Left lung (tissue), 10 donors: ENCODE measurements around the gene ASIC2. TPM values are rescaled to one million over a fixed set of nuclear protein-coding genes. Genes with fewer than 3 reads are reported as not detected.

Experiments used
- ATAC-seq: fragments of 200-7000 bp; cut with Tn5 transposase; one replicate; pipeline ENCODE4 v1.9.1; 2020; ENCODE audit warnings: moderate library complexity
- DNase-seq, 4 donors: peaks; one replicate each; pipeline ENCODE4 v3.0.0-alpha.2; 2013 to 2020
- H3K27ac ChIP-seq, 2 donors: fragments of 200-600 bp; sonication (generic) in 1 of 2; one replicate each; pipeline versions ENCODE4 v1.5.0 to v1.8.0; 2020 to 2021
- H3K27me3 ChIP-seq, 2 donors: fragments of 200-600 bp; sonication (generic) in 1 of 2; one replicate each; pipeline versions ENCODE4 v1.5.0 to v1.8.0; 2020 to 2021
- H3K36me3 ChIP-seq, 2 donors: fragments of 200-600 bp; sonication (generic) in 1 of 2; one replicate each; pipeline versions ENCODE4 v1.5.0 to v1.8.0; 2020 to 2021
- H3K4me1 ChIP-seq, 2 donors: fragments of 200-600 bp; one replicate each; pipeline ENCODE4 v1.8.0; 2021
- H3K4me3 ChIP-seq, 2 donors: fragments of 200-600 bp; sonication (generic) in 1 of 2; one replicate each; pipeline versions ENCODE4 v1.5.0 to v1.8.0; 2020 to 2021; ENCODE audit warnings: mild to moderate bottlenecking in 1 of 2
- H3K9me3 ChIP-seq, 2 donors: fragments of 200-600 bp; sonication (generic) in 1 of 2; one replicate each; pipeline versions ENCODE4 v1.5.0 to v1.8.0; 2020 to 2021
- intact Hi-C, 2 donors: fragments of 100-400 bp; cut with DNase I; formaldehyde crosslinking; loops; one replicate each; pipeline versions ENCODE4 v1.11.2 to v1.14.2; 2022
- polyA plus RNA-seq, 6 donors: library from polyadenylated mRNA; unstranded; fragments of 120-200 nt; gene quantifications; one replicate each; pipeline ENCODE4 v1.2.1, GENCODE V29; 2013; ENCODE audit not compliant: insufficient read length in 6 of 6
- total RNA-seq, 2 donors: library from RNA; stranded (reverse); fragmentation: NEBNext Ultra II Directional; extraction: Animal tissue kit (Norgen Biotek cat#: 25700); gene quantifications; one replicate each; pipeline ENCODE4 v1.2.1, GENCODE V29; 2021
- TF ChIP-seq, protein P1 (sequence below), 2 donors: fragments of 200-600 bp; sonication (generic) in 1 of 2; IDR thresholded peaks; one replicate each; pipeline versions ENCODE4 v1.5.0 to v1.8.0; 2021; ENCODE audit warnings: antibody characterized with exemption in 2 of 2
- donor health status: DM: no; HTN: yes; CAD: no.
- donor health status: DM: no; HTN: no; CAD: no.

Gene ASIC2
- total and polyA plus RNA-seq, 8 donors = 0.08 to 0.59 (median 0.46) TPM

DNA sequence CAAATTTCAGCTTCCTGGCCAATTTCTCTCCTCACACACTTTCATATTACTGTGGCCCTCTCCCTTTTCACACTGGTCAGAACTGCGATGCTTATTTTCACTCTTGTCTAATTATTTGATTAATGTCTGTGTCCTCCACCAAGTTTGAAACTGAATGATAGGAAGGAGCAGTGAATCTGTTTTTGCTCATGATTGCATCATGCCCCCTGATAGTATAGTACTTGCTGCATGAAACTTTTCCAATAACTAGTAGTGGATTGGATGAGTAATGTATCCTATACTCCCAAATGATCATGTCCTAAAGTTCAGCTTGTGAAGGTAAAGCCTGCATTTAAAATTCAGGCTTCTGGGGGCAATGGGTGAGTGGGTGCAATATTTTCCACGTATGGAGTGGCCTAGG, 121.2 kb downstream of the ASIC2 start:
- ATAC-seq = no peak
- intact Hi-C loops = no loop called here
- H3K36me3 ChIP-seq = no peaks in the 10 kb centered on the region
- no peak overlapping the region for H3K4me3 ChIP-seq
- no peak overlapping the region for H3K27ac ChIP-seq
- no peaks in the 10 kb centered on the region for H3K4me1 ChIP-seq
- H3K9me3 ChIP-seq = no peaks in the 10 kb centered on the region
- no peak for DNase-seq
- H3K27me3 ChIP-seq = peaks cover 0 to 13% of the 10 kb centered on the region in 2 donors
- TF ChIP-seq, protein P1, sequence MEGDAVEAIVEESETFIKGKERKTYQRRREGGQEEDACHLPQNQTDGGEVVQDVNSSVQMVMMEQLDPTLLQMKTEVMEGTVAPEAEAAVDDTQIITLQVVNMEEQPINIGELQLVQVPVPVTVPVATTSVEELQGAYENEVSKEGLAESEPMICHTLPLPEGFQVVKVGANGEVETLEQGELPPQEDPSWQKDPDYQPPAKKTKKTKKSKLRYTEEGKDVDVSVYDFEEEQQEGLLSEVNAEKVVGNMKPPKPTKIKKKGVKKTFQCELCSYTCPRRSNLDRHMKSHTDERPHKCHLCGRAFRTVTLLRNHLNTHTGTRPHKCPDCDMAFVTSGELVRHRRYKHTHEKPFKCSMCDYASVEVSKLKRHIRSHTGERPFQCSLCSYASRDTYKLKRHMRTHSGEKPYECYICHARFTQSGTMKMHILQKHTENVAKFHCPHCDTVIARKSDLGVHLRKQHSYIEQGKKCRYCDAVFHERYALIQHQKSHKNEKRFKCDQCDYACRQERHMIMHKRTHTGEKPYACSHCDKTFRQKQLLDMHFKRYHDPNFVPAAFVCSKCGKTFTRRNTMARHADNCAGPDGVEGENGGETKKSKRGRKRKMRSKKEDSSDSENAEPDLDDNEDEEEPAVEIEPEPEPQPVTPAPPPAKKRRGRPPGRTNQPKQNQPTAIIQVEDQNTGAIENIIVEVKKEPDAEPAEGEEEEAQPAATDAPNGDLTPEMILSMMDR (IDR thresholded peaks at IDR 0.05) = no peak

DNA sequence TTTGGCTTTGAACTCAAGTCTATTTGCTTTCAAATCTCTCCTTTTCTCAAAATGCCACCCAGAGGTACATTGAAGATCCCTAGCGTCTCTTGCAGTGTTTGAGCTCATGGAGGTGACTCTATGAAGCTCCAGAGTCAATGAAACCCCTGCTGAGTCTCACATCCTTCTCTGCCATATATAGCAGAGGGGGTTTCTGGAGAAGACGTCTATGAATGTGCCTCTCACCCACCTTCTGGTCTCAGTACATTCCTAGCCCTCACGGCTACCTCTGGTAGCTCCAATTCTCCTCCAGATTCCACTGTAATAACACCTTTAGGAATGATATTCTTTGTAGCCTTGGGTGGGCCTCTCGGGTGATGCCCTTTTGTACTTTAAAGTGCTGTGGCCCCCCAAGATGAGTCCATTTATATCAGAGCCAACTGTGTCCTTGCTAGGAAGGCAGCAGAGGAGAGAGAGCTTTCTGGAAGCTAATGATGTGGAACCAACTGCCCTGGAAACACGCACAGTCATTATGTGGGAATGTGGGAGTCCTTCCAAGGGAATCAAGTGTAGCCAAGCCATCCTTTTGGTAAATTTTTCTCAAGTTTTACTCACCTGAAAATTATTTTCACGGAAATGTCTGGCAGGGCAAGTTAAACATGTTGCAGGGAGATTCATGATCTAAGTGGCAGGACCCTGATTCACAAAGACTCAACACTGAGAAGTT, 123.4 kb downstream of the ASIC2 start:
- Histone ChIP-seq H3K36me3 (no peaks in the 10 kb centered on the region), H3K4me1 (no peaks in the 10 kb centered on the region), H3K27ac (no peak overlapping the region), H3K9me3 (no peaks in the 10 kb centered on the region), H3K4me3 (no peak overlapping the region), H3K27me3 (peaks cover 0 to 5% of the 10 kb centered on the region in 2 donors)
- ATAC-seq (no peak), DNase-seq (no peak)
- TF ChIP-seq, protein P1 (IDR thresholded peaks at IDR 0.05) = no peak
- intact Hi-C loops = no loop called here

DNA sequence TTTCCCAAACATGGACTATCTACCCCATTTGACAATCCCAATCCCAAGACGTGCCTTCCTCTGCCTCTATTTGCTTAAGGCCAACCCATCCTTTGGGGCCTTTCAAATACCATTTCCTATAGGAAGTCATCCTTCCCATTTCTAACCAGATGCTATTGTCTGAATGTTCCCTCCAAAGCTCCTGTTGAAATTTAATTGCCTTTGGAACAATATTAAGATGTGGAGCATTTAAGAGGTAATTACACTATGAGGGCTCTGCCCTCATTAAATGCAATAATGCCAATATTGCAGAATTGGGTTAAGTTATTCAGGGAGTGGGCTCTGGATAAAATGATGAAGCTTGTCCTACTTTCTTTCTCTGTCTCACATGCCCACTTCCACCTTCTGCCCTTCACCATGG, 125.4 kb downstream of the ASIC2 start:
- no peaks in the 10 kb centered on the region for H3K36me3 ChIP-seq
- no peak for ATAC-seq
- intact Hi-C loops = no loop called here

DNA sequence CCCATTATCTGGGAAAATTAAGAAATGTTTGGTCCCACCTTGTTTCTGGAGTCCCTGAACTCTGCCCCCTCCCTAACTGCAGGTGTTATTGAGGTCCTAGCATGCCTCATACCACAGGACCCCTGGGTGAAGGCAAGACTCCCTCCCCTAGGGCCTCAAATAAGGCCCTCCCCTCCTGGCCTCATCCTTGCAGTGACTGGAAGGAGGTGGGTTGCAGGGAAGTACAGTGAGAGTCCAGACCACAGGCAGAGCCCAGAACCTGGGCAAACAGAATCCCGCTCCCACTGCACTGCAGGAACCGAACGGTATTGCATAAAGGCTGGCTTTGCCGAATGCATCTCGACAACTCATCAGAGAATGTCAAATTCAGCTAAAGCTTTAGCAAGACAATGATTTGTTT, 126.6 kb downstream of the ASIC2 start:
- intact Hi-C loops = no loop called here
- Histone ChIP-seq H3K27ac (no peak overlapping the region), H3K36me3 (no peaks in the 10 kb centered on the region), H3K4me1 (no peaks in the 10 kb centered on the region), H3K9me3 (no peaks in the 10 kb centered on the region), H3K27me3 (peaks cover 0 to 6% of the 10 kb centered on the region in 2 donors), H3K4me3 (no peak overlapping the region)
- DNase-seq (no peak), ATAC-seq (no peak)
- TF ChIP-seq, protein P1 (IDR thresholded peaks at IDR 0.05) = no peak

More for the DNA sequence above, 125.4 kb downstream of the ASIC2 start:
- peaks cover 0 to 6% of the 10 kb centered on the region in 2 donors for H3K27me3 ChIP-seq
- TF ChIP-seq, protein P1 (IDR thresholded peaks at IDR 0.05) = no peak
- no peaks in the 10 kb centered on the region for H3K9me3 ChIP-seq
- no peak overlapping the region for H3K4me3 ChIP-seq
- H3K4me1 ChIP-seq = no peaks in the 10 kb centered on the region
- DNase-seq = no peak
- no peak overlapping the region for H3K27ac ChIP-seq

DNA sequence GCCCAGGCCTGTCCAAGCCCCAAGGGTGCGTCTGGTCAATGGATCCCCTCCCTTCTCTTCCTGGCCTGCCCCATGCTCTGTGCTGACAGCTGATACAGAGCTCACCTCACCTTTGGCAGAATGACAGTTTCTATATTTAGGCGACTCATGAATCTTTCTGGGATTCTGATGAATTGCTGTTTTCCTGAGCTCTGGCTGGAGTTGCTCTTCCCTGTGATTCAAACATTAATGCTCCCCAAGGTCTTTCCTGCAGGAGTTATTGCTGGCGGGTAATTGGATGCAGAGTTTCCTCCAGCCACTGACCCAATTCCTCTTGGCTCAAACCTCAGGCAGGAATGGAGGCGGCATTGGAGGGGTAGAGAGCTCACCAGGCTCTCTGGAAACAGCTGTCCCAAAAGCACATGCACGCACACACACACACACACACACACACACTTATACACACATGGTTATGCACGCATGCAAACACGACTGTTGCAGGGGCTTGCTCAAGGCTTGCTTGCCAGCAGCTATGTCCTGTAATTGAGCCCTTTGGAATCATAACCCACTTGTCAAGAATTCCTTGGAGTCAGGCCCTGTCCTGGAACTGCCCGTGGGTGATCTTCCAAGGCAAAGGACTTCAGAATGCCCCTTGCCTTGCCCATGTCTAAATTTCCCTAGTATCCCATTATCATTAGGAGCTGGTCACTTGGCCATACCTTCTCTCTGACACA, 128.8 kb downstream of the ASIC2 start:
- Histone ChIP-seq H3K4me1 (no peaks in the 10 kb centered on the region), H3K27ac (no peak overlapping the region), H3K36me3 (no peaks in the 10 kb centered on the region), H3K4me3 (no peak overlapping the region), H3K27me3 (peaks cover 0 to 13% of the 10 kb centered on the region in 2 donors), H3K9me3 (no peaks in the 10 kb centered on the region)
- TF ChIP-seq, protein P1 (IDR thresholded peaks at IDR 0.05) = no peak
- ATAC-seq (no peak), DNase-seq (peak in 1 of 4 donors; percentile 26)
- intact Hi-C loops = no loop called here
